Kidney epithelial cell (primary cell): ENCODE results near the gene RAB9A. TPM values are rescaled to one million over a fixed set of nuclear protein-coding genes. Genes with fewer than 3 reads are reported as not detected.
A peak's percentile ranks its signal among the peaks of the same experiment; 100 is the strongest.

Source experiments
- DNase-seq: peaks from one replicate; pipeline ENCODE4 v3.0.0-alpha.2; 2010; ENCODE audit warnings: low read depth
- H3K27me3 ChIP-seq: 2 replicates; pipeline ENCODE4 v1.6.0; 2011; ENCODE audit warnings: low read length; ENCODE audit not compliant: control insufficient read depth, insufficient read depth
- H3K36me3 ChIP-seq: 2 replicates; pipeline ENCODE4 v1.5.1; 2011; ENCODE audit warnings: low read length; ENCODE audit not compliant: control insufficient read depth, insufficient read depth
- H3K4me3 ChIP-seq: 2 replicates; pipeline ENCODE4 v1.5.1; 2011; ENCODE audit warnings: low read depth, mild to moderate bottlenecking, control low read depth, low read length
- CTCF ChIP-seq: IDR thresholded peaks from 2 replicates; pipeline ENCODE4 v1.5.1; 2011; ENCODE audit warnings: mild to moderate bottlenecking, moderate library complexity, low read length, control low read depth, inconsistent platforms; ENCODE audit not compliant: insufficient read depth, poor library complexity, severe bottlenecking
- total RNA-seq: library from RNA; depleted of rRNA; stranded (reverse); fragments of >200 nt; gene quantifications from 2 replicates; pipeline ENCODE4 v1.2.3, GENCODE V29; 2015

Gene RAB9A
- total RNA-seq, 1 donor from 2014 or later: 30.5 TPM

GRCh38 chrX:13649838-13650237 lies 39.1 kb upstream of the RAB9A start:
- no peak for DNase-seq
- Histone ChIP-seq H3K4me3 (no peak overlapping the region), H3K36me3 (no peaks in the 10 kb centered on the region), H3K27me3 (peaks cover 6% of the 10 kb centered on the region)
- TF ChIP-seq CTCF: no peak

- TF ChIP-seq CTCF: no peak
- Histone ChIP-seq H3K36me3 (no peaks in the 10 kb centered on the region), H3K27me3 (peaks cover 6% of the 10 kb centered on the region), H3K4me3 (no peak overlapping the region)
- no peak for DNase-seq
These were observed 38.6 kb upstream of the RAB9A start for GRCh38 chrX:13650318-13650717.

- no peak overlapping the region for H3K4me3 ChIP-seq
- TF ChIP-seq CTCF: no peak
- DNase-seq: no peak
- peaks cover 6% of the 10 kb centered on the region for H3K27me3 ChIP-seq
- no peaks in the 10 kb centered on the region for H3K36me3 ChIP-seq
These were observed 37.8 kb upstream of the RAB9A start for GRCh38 chrX:13651150-13651549.

GRCh38 chrX:13652287-13652793 lies 36.6 kb upstream of the RAB9A start:
- no peaks in the 10 kb centered on the region for H3K36me3 ChIP-seq
- H3K4me3 ChIP-seq: peak overlapping the region; percentile 45
- peaks cover 4% of the 10 kb centered on the region for H3K27me3 ChIP-seq
- TF ChIP-seq CTCF: no peak
- DNase-seq: peak; percentile 63

- Histone ChIP-seq H3K27me3 (peaks cover 4% of the 10 kb centered on the region), H3K4me3 (peak within 1 kb of the TSS; percentile 55), H3K36me3 (no peaks in the 10 kb centered on the region)
- no peak for TF ChIP-seq CTCF
- peak; percentile 92 for DNase-seq
These were observed 35.9 kb upstream of the RAB9A start, which contains the start of gene TCEANC for GRCh38 chrX:13652850-13653693. TCEANC (plus strand) TSS chrX:13653141; CDS start chrX:13662509, 9,368 bp downstream.
